ENCODE data around the gene CTBP2.
A peak's percentile ranks its signal among the peaks of the same experiment; 100 is the strongest.
"Not testable (repeated sequence)": the region's sequence is repeated elsewhere in the genome, so short reads cannot be mapped to it uniquely, and the experiment has no call there.

Gene CTBP2

DNA sequence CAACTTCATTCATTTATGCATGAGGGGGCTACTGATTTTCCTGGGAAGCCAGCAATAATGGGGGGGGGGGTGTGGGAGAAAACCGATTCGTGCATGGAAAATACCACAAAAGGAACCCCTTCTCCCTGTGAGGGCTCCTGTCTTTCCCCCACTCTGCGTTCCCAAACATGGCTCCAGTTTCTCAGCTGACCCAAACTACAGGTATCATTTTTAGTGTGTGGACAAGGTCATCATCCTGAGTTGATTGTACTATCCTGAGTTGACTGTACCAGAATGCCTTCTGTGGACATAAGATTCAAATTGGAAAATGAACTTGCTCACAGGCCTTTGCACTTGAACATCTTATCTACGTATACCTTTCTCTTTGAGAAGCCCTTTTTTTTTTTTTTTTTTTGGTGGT, 168.5 kb downstream of the CTBP2 start:
- DNase-seq, result no peak

DNA sequence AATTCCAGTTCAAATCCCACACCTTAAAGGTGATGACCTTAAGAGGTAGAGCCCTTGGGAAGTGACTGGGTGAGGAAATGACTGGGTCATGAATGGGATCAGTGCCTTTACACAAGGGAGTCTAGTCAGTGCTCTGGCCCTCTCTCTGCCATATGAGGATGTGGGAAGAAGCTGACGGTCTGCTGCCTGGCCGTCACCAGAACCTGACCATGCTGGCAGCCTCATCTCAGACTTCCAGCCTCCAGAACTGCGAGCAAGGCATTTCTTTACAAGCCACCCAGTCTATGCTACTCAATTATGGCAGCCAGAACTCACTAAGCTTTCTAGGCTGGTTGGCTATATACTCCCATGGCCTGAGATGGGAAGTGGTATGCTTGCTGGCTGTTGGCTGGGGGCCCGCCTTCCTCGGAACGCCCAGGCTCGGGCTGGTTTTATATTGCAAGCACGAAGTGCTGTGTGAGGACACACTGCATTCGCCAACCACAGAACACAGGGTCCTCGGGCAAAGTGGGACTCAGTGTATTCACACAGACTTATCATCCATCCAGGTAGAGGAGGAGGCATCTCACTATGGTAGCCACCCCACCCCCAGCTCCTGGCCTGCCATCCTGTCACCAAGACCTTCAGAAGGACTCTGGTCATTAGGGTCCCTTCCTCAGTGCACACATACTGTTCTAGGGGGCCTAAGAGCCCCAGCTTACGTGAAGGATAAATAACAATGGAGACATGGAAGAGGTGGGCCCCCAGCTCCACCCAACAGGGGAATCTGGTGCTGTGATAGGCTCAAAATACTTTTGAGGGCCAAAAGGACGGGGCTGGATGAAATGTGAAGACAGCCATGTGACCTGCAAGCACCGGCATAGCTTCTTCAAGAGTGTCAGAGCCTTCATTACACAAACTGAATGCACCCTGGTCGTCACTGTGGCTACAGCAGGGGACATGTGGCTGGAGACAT, 169.4 kb downstream of the CTBP2 start:
- no peak for DNase-seq

DNA sequence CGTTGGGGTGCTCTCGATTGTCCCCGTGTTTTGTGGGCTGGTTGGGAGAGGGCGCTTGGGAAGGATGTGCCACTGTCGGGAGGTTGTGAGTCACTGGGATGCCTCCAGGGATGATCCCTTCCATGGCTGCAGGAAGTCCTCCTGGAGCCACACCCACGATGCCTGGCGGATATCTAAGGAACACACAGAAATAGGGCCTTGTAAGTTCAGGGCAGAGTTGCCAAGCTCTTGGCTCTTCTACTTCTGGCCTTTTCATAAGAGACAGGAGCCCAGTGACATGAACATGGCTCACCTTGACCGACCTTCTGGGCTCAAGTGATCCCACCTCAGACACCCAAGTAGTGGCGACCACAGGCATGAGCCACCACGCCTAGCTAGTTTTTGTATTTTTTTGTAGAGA, 170.8 kb downstream of the CTBP2 start:
- DNase-seq, result no peak

DNA sequence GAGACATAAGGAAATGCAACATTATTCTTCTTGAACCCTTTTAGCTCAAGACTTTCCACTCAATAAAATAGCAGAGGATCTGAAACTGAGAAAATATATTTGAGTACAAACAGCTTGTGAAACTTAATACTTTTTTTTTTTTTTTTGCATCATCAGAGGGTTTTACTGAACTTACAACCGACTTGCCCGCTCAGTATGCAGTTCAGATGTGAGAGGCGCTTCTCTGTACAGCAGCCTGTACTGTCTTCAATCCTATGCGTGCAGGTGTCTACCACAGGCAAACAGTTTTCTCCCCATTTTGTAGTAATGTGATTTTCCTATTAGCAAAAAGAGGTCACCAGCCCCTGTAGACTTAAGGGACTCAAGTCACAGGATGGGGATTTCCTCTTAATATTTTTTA, 171.6 kb downstream of the CTBP2 start:
- not testable (repeated sequence) for DNase-seq

GRCh38 chr10:124987788-124988187, 172.6 kb downstream of the CTBP2 start:
- DNase-seq, result no peak

DNA sequence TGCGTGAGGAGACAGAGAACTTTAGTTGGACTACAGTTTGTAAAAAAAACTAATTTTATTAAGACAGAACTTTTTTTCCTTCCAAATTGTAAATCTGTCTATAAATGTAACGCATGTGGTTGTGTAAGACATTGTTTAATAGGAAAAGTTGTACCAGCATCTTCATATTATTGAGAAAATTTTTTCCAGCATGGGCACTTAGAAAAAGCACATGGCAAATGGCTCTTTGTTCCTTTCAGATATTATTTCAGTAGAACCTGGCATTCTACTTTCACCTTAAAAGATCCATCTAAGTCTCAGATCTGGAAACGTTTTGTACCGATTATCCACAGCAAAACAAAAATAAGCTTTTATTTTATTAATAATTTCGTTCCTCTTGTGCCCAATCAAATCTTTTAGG, 175.2 kb downstream of the CTBP2 start:
- no peak for DNase-seq

GRCh38 chr10:124984376-124984775, 176.0 kb downstream of the CTBP2 start:
- DNase-seq, result no peak

DNA sequence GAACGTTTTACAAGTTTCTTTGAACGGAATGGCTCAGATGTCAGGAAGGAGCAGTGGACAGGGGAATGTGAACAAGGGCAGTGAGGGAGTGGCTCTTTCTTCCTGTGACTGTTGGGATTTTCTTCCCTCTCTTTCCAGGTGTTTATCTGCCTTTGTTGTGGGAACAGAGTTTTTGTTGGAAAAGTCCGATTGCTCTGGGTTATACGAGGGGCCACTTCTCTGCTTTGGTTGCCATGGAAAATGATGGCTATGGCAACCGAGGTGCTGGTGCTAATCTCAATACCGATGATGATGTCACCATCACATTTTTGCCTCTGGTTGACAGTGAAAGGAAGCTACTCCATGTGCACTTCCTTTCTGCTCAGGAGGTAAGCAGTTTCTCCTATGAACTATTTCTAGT, 177.0 kb downstream of the CTBP2 start:
- DNase-seq, result no peak

GRCh38 chr10:124978376-124978725, 182.0 kb downstream of the CTBP2 start:
- DNase-seq, result no peak

GRCh38 chr10:124977648-124978375, 182.6 kb downstream of the CTBP2 start:
- peak; percentile 31 for DNase-seq

GRCh38 chr10:124977161-124977560, 183.2 kb downstream of the CTBP2 start:
- DNase-seq, result no peak

GRCh38 chr10:124975977-124976514, 184.3 kb downstream of the CTBP2 start:
- no peak for DNase-seq

DNA sequence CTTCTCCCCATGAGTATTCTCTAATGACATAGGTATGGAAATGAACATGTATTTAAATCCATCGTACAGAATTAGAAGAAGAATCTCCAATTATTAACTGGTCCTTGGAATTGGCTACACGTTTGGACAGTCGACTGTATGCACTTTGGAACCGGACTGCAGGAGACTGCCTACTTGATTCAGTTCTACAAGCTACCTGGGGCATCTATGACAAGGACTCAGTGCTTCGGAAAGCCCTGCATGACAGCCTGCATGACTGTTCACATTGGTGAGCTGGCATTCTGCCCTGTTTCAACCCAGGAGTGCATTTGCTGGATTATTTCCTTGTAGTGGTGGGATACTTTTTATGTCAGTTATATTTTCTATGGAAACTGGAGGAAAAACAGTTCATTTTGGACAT, 186.2 kb downstream of the CTBP2 start:
- DNase-seq, result no peak

DNA sequence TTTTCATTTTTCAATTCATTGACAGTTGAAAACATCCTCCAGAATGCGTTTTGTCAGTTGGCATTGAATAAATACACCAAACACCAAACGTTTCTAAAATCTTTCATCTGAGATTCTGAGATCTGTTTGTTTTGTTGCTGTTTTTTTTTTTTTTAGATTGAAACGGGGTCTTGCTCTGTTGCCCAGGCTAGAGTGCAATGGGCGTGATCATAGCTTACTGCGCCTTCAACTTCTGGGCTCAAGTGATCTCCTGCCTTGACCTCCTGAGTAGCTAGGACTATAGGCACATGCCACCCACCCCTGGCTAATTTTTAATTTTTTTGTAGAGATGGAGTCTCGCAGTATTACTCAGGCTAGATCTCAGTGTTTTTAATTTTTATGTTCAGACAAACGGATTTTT, 187.7 kb downstream of the CTBP2 start:
- DNase-seq, result no peak

DNA sequence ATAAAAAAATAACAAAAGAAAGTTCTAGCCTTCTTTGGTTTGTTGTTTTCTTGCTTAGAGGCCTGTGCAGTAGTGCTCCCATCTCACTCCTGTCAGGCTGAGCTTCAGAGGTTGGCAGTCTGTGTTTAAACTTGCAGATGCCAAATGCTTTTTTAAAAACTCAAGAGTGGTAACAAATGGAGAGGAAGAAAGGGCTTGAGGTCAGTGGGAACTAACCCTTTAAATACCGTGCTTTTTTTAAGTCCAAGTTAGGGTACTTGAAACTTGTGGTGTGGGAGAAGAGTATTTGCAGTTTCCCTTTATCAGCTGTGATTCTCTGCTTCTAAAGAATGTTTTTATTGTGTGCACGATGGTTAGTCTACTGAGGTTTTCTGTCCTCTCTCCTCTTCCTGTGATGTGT, 189.1 kb downstream of the CTBP2 start:
- DNase-seq, result no peak

DNA sequence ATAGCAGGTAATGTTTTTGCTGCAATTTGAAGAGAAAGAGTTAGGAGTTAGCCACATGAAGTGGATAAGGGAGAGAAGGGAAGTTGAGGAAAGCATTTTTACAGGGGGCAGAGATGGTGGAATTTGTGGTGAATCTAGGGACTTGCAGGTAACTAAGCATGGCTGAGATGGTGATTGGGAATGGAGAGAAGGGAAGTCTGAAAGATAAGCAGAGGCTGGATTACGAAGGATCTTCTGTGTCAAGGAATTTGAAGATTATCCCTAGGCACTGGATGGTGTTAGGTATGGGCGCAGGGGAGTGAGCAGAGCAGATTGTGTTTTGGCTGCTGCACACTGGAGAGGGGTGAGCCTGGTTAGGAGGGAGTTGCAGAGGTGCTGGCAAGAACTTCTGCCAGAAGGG, 193.1 kb downstream of the CTBP2 start:
- DNase-seq, result no peak

DNA sequence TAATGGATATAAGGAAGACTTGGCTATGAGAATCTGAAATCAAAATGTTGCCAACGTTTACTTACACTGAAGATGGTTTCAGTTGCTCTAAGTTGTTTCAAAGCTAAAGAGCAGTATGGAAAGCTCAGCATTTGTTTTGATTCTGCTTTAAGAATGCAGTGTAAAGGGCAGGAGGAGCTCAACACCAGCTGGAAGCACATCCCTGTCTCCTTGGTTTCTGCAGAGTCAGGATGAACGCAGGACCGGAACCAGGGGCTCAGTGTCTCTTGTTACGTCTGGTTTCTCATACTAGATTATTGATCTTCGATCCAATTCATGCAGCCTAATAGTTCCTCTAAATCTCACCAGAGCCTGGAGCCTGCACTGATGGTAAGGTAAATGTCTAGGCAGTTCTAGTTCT, 194.4 kb downstream of the CTBP2 start:
- DNase-seq, result no peak

DNA sequence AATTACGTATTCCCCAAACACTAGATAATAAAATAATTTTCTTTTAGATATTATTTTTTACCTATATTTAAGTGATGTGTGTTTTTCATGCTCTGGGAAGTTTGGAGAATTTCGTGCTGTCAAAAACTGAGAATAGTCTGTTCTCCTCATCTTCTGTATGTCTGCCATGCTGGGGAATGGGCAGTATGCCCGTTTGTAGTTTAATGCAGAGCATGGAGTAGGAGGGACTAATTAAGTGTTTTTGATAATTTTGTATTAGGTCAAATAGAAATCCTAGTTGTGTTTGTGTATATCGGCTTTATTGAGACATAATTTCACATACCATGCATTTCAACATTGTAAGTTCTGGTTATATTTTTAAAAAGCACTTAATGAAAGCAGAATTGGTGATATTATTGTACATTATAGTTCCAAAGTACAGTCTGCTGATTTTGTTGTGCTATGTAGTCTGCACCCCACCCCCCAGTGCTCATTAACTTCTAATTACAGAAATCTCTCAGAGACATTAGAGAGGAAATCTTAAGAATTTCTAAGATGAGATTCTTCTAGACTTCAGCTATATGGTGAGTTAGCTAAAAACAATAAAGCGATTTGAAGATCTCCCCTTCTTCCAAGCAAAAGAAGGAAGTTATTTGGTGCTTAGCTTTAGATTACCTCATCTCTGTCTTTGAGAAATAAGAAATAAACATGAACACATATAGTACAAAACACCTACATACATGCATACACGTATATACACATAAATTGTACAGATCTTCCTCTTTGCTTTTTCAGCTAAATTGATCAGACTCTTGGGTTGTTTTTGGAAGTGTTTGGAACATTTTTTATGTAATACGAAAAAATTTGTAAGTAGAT, 196.3 kb downstream of the CTBP2 start:
- DNase-seq, result no peak

- no peak for DNase-seq
These were observed 197.9 kb downstream of the CTBP2 start for GRCh38 chr10:124962421-124962820.

- DNase-seq, result no peak
These were observed 199.2 kb downstream of the CTBP2 start for GRCh38 chr10:124961248-124961570.

DNA sequence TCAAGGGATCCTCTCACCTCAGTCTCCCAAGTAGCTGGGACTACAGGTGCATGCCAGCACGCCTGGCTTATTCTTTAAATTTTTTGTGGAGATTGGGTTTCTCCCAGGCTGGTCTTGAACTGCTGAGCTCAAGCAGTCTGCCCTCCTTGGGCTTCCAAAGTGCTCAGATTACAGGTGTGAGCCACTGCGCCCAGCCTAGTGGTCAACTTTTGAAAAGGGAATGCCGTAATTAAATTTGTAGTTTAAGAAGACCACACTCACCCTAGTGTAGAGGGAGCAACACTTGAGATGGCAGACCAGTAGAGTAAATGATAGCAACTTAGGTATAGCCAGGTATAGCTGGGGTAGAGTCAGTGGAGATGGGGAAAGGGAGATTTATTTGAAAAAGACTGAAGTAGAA, 200.8 kb downstream of the CTBP2 start:
- DNase-seq, result no peak

GRCh38 chr10:124957404-124957947, 202.9 kb downstream of the CTBP2 start:
- no peak for DNase-seq

DNA sequence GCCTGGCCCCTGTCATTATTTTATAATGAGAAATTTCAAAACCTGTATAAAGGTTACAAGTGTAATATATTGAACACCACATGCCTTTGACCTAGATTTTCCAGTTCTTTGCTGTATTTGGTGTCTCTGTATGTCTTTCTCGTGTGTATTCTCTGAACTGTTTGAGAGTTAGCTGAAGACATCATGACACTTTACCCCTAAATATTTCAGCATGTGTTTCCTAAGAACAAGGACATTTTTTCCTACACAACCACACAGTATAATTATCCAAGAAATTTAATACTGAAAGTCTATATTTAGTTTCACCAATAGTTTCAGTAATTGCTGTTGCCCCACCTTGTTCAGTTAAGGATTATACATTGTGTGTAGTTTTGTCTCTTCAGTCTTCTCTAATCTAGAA, 203.6 kb downstream of the CTBP2 start:
- no peak for DNase-seq

Data from eye (tissue), 1 donor.